ENCODE data around the gene GRAMD1B. TPM values are rescaled to one million over a fixed set of nuclear protein-coding genes. Genes with fewer than 3 reads are reported as not detected.
A peak's percentile ranks its signal among the peaks of the same experiment; 100 is the strongest.

The GRAMD1B gene
- total and polyA plus RNA-seq, 2 donors from 2014 or later: 4.4 to 18.2 TPM

GRCh38 chr11:123566852-123567251 is 136.8 kb downstream of the GRAMD1B start:
- FAIRE-seq (no peak), DNase-seq (no peak)
- Histone ChIP-seq H3K4me3 (ENCODE audit: low read length in 3 of 3) (no peak overlapping the region), H3K27me3 (ENCODE audit: control insufficient read depth, insufficient read depth, low read length) (no peaks in the 10 kb centered on the region), H3K27ac (ENCODE audit: low read depth in 2 of 2, low read length in 2 of 2) (no peak overlapping the region), H3K4me1 (ENCODE audit: control insufficient read depth in 2 of 3, insufficient read depth in 2 of 3, low read depth in 1 of 3, low read length in 3 of 3) (no peaks in the 10 kb centered on the region), H3K36me3 (ENCODE audit: control insufficient read depth in 2 of 3, insufficient read depth in 3 of 3, low read length in 3 of 3) (no peaks in the 10 kb centered on the region), H3K9ac (ENCODE audit: low read length in 3 of 3) (no peak overlapping the region), H3K9me3 (ENCODE audit: control insufficient read depth in 2 of 3, insufficient read depth in 1 of 3, low read length in 3 of 3) (no peaks in the 10 kb centered on the region)
- no peak for TF ChIP-seq CTCF (IDR thresholded peaks at IDR 0.05; ENCODE audit: borderline replicate concordance, extremely low read depth, insufficient read depth)
- intact Hi-C loops (cut with DNase I): no loop called here

- no peak for TF ChIP-seq CTCF (IDR thresholded peaks at IDR 0.05; ENCODE audit: borderline replicate concordance, extremely low read depth, insufficient read depth)
- H3K36me3 ChIP-seq (ENCODE audit: control insufficient read depth in 2 of 3, insufficient read depth in 3 of 3, low read length in 3 of 3): no peaks in the 10 kb centered on the region
- intact Hi-C loops (cut with DNase I): no loop called here
Measured at GRCh38 chr11:123567466-123567865, 137.4 kb downstream of the GRAMD1B start.

GRCh38 chr11:123568367-123568870 is 138.3 kb downstream of the GRAMD1B start:
- intact Hi-C loops (cut with DNase I): no loop called here
- FAIRE-seq: no peak

More at GRCh38 chr11:123567466-123567865, 137.4 kb downstream of the GRAMD1B start:
- DNase-seq (peak in 1 of 5 donors; percentile 34), FAIRE-seq (no peak)
- no peak overlapping the region for H3K4me3 ChIP-seq (ENCODE audit: low read length in 3 of 3)
- H3K4me1 ChIP-seq (ENCODE audit: control insufficient read depth in 2 of 3, insufficient read depth in 2 of 3, low read depth in 1 of 3, low read length in 3 of 3): no peaks in the 10 kb centered on the region
- no peak overlapping the region for H3K27ac ChIP-seq (ENCODE audit: low read depth in 2 of 2, low read length in 2 of 2)
- H3K9ac ChIP-seq (ENCODE audit: low read length in 3 of 3): no peak overlapping the region
- H3K27me3 ChIP-seq (ENCODE audit: control insufficient read depth, insufficient read depth, low read length): no peaks in the 10 kb centered on the region
- no peaks in the 10 kb centered on the region for H3K9me3 ChIP-seq (ENCODE audit: control insufficient read depth in 2 of 3, insufficient read depth in 1 of 3, low read length in 3 of 3)

More at GRCh38 chr11:123568367-123568870, 138.3 kb downstream of the GRAMD1B start:
- Histone ChIP-seq H3K27ac (ENCODE audit: low read depth in 2 of 2, low read length in 2 of 2) (no peak overlapping the region), H3K4me3 (ENCODE audit: low read length in 3 of 3) (no peak overlapping the region), H3K27me3 (ENCODE audit: control insufficient read depth, insufficient read depth, low read length) (no peaks in the 10 kb centered on the region), H3K9me3 (ENCODE audit: control insufficient read depth in 2 of 3, insufficient read depth in 1 of 3, low read length in 3 of 3) (no peaks in the 10 kb centered on the region), H3K36me3 (ENCODE audit: control insufficient read depth in 2 of 3, insufficient read depth in 3 of 3, low read length in 3 of 3) (no peaks in the 10 kb centered on the region), H3K9ac (ENCODE audit: low read length in 3 of 3) (no peak overlapping the region), H3K4me1 (ENCODE audit: control insufficient read depth in 2 of 3, insufficient read depth in 2 of 3, low read depth in 1 of 3, low read length in 3 of 3) (no peaks in the 10 kb centered on the region)
- no peak for DNase-seq
- no peak for TF ChIP-seq CTCF (IDR thresholded peaks at IDR 0.05; ENCODE audit: borderline replicate concordance, extremely low read depth, insufficient read depth)

Data from kidney (tissue), 14 donors.